ENCODE data around the gene COLGALT1. TPM values are rescaled to one million over a fixed set of nuclear protein-coding genes. Genes with fewer than 3 reads are reported as not detected.
"Not testable (repeated sequence)": the region's sequence is repeated elsewhere in the genome, so short reads cannot be mapped to it uniquely, and the experiment has no call there.

The COLGALT1 gene
- 100 to 1,000 TPM in 1 of 4 donors, 10 to 100 TPM in 3; 74.5 to 141 (median 88.2) TPM for total RNA-seq

DNA sequence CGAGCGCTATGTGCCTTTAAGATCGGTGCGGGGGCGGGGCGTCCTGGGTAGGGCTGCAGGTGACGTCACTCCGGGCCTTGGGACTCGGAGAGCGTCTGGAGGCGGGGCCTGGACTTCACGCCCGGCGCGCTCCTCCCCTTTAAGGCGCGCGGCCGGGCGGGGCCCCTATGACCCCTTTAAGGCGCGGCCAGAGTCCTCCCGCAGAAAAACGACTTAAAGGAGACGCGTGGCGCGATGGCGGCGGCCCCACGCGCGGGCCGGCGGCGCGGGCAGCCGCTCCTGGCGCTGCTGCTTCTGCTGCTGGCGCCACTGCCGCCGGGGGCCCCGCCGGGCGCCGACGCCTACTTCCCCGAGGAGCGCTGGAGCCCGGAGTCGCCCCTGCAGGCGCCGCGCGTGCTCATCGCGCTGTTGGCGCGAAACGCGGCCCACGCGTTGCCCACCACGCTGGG, at the start of gene COLGALT1:
Gene COLGALT1 (plus strand): TSS at position 170 of the 449 bp plus-strand sequence. CDS start 65 bp downstream, at position 235.
- peak; percentile 100 for DNase-seq (ENCODE audit: low spot score in 2 of 2)
- Histone ChIP-seq H3K4me3 (peak within 1 kb of the TSS; percentile 77 to 99 (median 85)), H3K36me3 (peaks cover 0 to 33% (median 11%) of the 10 kb centered on the region in 3 donors), H3K27me3 (no peaks in the 10 kb centered on the region), H3K4me1 (peaks cover 0 to 43% (median 16%) of the 10 kb centered on the region in 4 donors), H3K9me3 (no peaks in the 10 kb centered on the region), H3K27ac (peak within 1 kb of the TSS; percentile 76 to 94 (median 85))
- 0% methylated on average over 9 to 38 of the region's 64 CpGs for WGBS, 2 donors
- TF ChIP-seq POLR2A (IDR thresholded peaks at IDR 0.05), result peak; percentile 56 to 74
- TF ChIP-seq, protein P1, sequence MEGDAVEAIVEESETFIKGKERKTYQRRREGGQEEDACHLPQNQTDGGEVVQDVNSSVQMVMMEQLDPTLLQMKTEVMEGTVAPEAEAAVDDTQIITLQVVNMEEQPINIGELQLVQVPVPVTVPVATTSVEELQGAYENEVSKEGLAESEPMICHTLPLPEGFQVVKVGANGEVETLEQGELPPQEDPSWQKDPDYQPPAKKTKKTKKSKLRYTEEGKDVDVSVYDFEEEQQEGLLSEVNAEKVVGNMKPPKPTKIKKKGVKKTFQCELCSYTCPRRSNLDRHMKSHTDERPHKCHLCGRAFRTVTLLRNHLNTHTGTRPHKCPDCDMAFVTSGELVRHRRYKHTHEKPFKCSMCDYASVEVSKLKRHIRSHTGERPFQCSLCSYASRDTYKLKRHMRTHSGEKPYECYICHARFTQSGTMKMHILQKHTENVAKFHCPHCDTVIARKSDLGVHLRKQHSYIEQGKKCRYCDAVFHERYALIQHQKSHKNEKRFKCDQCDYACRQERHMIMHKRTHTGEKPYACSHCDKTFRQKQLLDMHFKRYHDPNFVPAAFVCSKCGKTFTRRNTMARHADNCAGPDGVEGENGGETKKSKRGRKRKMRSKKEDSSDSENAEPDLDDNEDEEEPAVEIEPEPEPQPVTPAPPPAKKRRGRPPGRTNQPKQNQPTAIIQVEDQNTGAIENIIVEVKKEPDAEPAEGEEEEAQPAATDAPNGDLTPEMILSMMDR (IDR thresholded peaks at IDR 0.05), result peak in 2 of 5 experiments; percentile 9 to 45
- TF ChIP-seq EP300 (IDR thresholded peaks at IDR 0.05), result peak; percentile 44 to 78

DNA sequence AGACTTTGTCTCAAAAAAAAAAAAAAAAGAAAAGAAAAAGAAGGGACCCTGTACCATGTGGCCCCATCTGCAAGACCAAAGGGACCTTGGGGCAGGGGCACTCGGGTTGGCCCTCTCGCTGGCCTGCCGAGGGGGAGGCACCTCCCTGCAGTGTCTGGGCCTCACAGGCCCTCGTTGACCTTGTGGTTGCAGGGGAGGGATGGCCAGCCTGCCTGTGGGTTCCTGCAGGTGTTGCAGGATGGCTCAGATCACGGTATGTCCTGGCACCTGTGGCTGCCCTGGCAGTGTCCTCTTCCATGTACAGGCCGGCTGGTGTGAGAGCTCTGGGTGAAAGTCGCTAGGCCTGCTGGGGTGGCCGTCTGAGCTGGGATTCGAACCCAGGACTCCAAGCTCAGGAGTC, 48.7 kb upstream of the COLGALT1 start:
- Histone ChIP-seq H3K27ac (peak overlapping the region in 2 of 4 donors; percentile 97 to 100), H3K4me1 (peaks cover 6 to 61% (median 28%) of the 10 kb centered on the region in 4 donors), H3K4me3 (no peak overlapping the region), H3K36me3 (peaks cover 0 to 40% (median 4%) of the 10 kb centered on the region in 3 donors), H3K9me3 (no peaks in the 10 kb centered on the region), H3K27me3 (no peaks in the 10 kb centered on the region)
- no peak for DNase-seq (ENCODE audit: low spot score in 2 of 2)
- TF ChIP-seq EP300 (IDR thresholded peaks at IDR 0.05), result no peak
- no peak for TF ChIP-seq POLR2A (IDR thresholded peaks at IDR 0.05)
- TF ChIP-seq, protein P1 (IDR thresholded peaks at IDR 0.05), result no peak
- 82 to 85% methylated on average over 9 of the region's 9 CpGs for WGBS, 2 donors

DNA sequence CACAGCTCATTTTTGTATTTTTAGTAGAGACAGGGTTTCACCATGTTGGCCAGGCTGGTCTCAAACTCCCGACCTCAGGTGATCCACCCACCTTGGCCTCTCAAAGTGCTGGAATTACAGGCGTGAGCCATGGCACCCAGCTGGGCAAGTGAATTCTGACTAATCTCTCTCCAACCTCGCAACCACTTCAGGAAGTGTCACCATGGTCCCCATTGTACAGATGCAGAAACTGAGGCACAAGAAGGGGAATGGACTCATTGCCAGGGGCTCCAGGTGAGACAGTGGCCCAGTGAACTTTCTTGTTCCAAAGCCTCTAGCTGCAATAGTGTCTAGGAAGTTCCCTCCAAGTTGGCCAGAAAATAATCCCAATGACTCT, 46.9 kb upstream of the COLGALT1 start:
- Histone ChIP-seq H3K27ac (peak overlapping the region; percentile 47 to 100 (median 86)), H3K36me3 (peaks cover 0 to 26% (median 4%) of the 10 kb centered on the region in 3 donors), H3K4me1 (peaks cover 6 to 76% (median 35%) of the 10 kb centered on the region in 4 donors)
- DNase-seq (ENCODE audit: low spot score in 2 of 2); H3K27me3 ChIP-seq; H3K9me3 ChIP-seq; H3K4me3 ChIP-seq: not testable (repeated sequence)
- 76 to 89% methylated on average over 3 of the region's 3 CpGs for WGBS, 2 donors

DNA sequence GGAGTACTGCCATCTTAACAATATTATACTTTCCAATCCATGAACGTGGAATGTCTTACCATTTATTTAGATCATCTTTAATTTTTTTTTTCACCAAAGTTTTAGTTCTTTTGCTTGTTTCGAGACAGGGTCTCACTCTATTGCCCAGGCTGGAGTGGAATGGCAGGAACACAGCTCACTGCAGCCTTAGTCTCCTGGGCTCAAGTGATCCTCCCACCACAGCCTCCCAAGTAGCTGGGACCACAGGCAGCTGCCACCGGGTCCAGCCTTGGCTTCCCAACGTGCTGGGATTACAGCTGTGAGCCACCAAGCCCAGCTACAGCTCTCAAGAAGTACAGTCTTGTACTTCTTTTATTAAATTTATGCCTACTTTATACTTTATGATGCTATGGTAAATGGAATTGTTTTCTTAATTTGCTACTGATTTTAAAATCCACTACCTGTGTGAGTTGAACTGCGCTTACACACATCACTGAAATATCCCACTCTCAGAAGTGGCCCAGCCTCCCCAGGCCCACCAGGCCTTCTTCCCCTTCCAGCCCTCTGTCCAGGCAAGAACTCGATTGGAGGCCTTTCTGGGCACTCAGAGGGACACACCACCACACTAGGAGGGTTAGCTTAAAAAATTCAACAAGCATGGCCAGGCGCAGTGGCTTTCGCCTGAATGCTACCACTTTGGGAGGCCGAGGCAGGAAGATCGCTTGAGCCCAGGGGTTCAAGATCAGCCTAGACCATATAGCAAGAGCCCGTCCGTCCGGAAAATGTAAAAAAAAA, 45.0 kb upstream of the COLGALT1 start:
- Histone ChIP-seq H3K27ac (peak overlapping the region; percentile 93 to 100 (median 98)), H3K9me3 (no peaks in the 10 kb centered on the region), H3K27me3 (no peaks in the 10 kb centered on the region), H3K4me3 (peak overlapping the region; percentile 85 to 94 (median 90)), H3K36me3 (peaks cover 0 to 15% (median 0%) of the 10 kb centered on the region in 3 donors), H3K4me1 (peaks cover 6 to 74% (median 35%) of the 10 kb centered on the region in 4 donors)
- TF ChIP-seq, protein P1 (IDR thresholded peaks at IDR 0.05), result no peak
- TF ChIP-seq POLR2A (IDR thresholded peaks at IDR 0.05) (no peak), EP300 (IDR thresholded peaks at IDR 0.05) (no peak)
- DNase-seq (ENCODE audit: low spot score in 2 of 2), result no peak
- 39 to 41% methylated on average over 13 of the region's 13 CpGs for WGBS, 2 donors

DNA sequence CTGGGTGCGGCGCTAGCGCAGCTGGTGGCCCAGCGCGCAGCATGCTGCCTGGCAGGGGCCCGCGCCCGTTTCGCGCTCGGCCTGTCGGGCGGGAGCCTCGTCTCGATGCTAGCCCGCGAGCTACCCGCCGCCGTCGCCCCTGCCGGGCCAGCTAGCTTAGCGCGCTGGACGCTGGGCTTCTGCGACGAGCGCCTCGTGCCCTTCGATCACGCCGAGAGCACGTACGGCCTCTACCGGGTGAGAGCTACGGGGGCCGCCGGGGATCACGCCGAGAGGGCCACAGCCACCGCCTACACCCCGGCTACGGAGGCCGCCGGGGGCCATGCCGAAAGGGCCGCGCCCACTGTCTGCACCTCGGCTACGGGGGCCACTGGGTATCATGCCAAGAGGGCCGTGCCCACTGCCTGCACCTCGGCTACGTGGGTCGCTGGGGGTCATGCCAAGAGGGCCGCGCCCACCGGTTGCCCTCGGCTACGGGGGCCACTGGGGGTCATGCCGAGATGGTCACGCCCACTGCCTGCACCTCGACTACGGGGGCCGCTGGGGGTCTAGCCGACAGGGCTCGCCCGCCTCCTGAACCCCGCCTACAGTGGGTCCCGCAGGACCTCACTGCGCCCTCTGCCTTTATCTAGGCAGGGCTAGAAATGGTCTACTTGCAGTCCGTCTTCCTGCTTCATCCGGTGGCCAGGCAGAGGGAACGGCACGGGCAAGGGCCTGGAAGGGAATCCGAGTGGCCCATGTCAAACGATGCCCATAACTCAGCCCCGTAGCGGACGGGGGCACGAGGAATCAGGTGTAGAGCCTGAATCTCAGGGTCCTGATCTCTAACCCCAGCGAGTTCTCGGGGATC, 43.5 kb upstream of the COLGALT1 start:
- peak; percentile 65 for DNase-seq (ENCODE audit: low spot score in 2 of 2)
- Histone ChIP-seq H3K27me3 (no peaks in the 10 kb centered on the region), H3K4me3 (peak overlapping the region; percentile 85 to 94 (median 90)), H3K4me1 (peaks cover 6 to 60% (median 35%) of the 10 kb centered on the region in 4 donors), H3K36me3 (peaks cover 0 to 19% (median 0%) of the 10 kb centered on the region in 3 donors), H3K9me3 (peaks cover 0 to under 1% (median 0%) of the 10 kb centered on the region in 4 donors), H3K27ac (peak overlapping the region; percentile 93 to 100 (median 98))
- 1 to 2% methylated on average over 20 to 66 of the region's 82 CpGs for WGBS, 2 donors
- TF ChIP-seq, protein P1 (IDR thresholded peaks at IDR 0.05), result peak in 4 of 5 experiments; percentile 19 to 70 (median 46)
- peak in 1 of 2 donors; percentile 83 for TF ChIP-seq EP300 (IDR thresholded peaks at IDR 0.05)
- TF ChIP-seq POLR2A (IDR thresholded peaks at IDR 0.05), result peak in 1 of 2 donors; percentile 39
